Left renal pelvis (tissue), 4 donors: ENCODE data around the gene ABCC8. TPM values are rescaled to one million over a fixed set of nuclear protein-coding genes. Genes with fewer than 3 reads are reported as not detected.

Experiments used
- DNase-seq, 4 donors: peaks; one replicate each; pipeline ENCODE4 v3.0.0-alpha.2; 2013; ENCODE audit warnings: low read depth in 4 of 4, low spot score in 3 of 4
- polyA plus RNA-seq, 4 donors: library from polyadenylated mRNA; unstranded; fragments of 120-200 nt; gene quantifications; one replicate each; pipeline ENCODE4 v1.2.1, GENCODE V29; 2013; ENCODE audit not compliant: insufficient read length in 4 of 4

Gene ABCC8
- polyA plus RNA-seq, 4 donors = 1.6 to 10.5 (median 2.0) TPM

DNA sequence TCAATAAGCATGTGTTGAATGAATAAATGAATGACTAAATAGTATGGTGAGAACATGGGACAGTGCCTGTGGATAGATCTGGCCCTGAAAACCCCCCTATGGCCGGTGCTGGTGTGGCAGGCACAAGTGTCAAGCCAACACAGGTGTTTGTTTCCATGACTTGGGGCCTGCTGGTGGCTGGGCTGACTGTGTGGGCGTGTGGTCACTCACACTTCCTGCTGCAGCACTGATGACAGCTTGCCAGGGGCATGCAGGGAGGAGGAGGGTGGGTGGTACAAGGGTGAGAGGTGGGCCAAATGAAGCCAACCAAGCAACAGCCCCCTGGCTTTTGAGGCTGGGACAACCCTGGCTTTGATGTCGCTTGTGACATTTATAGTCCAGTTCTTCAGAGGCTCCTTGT lies 30.3 kb upstream of the ABCC8 start:
- no peak for DNase-seq

DNA sequence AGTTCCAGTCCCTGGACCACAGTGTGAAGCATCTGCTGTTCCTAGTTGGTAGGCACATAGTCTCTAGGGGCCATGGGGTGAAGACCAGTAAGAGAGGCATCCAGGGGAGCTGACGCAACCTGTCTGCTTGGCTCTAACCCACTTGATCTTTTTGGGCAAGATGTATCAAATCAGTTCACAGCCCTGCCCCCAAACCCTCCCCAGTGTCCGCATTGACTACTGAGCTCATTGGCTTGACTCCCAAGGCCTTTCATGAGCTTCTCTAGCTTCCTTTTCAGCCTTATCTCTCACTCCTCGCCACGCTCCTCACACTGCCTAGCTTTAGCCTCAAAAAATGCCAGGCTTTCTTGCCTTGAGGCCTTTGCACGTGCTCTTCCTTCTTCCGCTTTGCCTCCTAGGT lies 29.7 kb upstream of the ABCC8 start:
- DNase-seq = no peak

DNA sequence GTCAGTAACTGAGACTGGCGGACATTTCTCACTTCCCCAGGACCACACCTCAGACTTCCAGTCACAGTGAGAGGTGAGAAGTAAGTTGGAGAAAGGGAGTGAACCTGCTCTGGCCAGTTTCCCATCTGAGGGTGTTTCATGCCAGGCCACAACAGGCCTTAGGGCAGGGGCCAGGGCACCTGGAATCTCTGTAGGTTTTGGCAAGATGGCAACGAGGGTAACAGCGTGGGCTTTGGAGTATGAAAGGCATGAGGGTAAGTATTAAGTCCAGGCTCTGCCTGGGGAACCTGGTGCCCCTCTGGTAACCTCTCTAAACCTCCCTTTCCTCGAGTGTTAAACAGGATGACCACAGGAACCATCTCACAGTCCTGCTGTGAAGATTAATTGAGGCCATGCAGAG lies 28.5 kb upstream of the ABCC8 start:
- DNase-seq = no peak

DNA sequence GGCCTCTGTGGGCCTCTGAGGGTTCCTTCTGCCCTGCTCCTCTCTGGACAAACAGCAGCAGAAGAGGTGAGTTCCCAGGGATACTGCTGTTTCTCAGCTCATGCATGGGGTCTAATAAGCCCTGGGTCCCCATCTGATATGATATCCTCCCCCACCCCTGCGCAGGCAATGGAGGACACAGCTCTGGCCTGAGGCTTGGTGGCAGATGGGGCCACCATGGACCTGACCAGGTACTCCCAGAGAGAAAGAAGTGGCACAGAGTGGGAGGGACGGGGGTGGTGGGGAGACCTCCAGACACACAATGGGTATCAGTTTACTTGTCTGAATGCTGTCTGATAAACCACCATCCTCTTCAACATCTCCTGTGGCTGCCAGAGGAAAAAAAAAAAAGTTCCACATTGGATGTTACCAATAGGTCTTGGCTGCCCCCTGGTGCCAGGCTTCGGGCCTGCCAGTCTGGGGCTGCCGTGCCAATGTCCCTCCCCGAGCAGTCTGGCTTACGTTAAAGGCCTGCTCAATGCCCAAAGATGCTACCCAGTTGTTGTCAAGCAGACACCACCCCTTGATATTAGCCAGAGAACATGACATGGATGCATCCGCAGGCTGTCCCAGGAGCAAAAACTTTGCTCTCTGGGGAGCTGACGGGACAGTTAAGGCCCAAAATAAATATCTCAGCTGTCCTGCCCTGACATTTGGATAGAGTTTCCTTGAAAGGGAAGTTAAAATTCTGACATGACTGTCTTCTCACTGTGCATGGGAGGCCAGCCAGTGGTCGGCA lies 27.9 kb upstream of the ABCC8 start:
- DNase-seq = peak in 2 of 4 donors; percentile 36 to 41

DNA sequence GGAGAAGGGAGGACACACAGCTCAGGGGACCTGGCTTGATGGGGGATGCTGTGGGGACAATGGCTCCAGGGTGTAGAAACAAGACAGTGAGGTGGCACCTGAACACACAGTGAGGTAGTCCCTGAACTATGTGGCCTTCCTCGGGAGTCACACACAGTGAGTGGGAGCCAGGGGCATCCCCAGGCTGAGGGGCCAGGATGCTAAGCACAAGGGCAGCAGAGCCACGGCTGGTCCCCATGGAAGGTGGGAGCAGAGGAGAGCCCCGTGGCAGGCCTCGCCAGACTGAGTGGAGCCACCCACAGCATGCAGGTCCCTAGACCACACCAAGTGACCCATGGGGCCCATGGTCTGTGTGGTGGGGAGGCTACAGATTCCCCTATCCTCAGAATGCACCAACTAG lies 26.0 kb upstream of the ABCC8 start:
- DNase-seq = no peak

DNA sequence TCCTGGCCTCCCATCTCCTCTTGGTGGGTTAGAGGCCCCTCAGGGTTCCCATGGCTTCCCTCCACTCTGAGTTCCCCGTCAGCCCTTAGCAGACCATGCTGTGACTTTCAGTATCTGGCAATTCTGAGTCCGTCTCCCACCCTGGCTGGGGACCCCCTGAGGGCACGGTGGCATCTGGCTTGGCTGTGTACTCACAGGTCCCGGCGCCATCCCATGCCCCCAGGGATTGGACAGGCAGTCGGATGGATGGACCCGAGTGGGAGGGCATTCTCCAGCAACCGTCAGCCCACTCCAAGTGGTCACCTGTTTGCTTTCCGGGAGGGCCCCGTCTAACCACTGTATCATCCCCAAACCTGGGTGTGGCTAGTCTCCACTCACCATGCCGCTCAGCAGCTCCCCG lies 24.0 kb upstream of the ABCC8 start:
- DNase-seq = no peak

DNA sequence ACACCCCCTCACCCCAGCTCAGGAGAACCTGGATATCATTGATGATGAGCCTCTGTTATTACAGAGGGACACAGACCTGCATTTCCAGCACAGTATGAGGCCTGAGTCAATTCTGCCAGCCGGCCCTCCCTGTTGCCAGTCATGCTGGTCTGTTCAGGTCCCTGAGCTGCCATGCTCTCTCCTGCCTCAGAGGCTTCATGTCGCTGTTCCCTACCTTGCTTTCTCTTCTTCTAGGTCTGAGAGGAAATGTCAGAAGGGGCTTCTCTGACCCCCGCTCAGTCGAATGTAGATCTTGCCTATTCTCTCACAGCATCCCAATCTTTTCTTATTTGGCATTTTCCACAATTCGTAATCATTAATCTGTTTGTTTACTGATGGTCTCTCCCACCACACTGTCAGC lies 21.8 kb upstream of the ABCC8 start:
- no peak for DNase-seq

DNA sequence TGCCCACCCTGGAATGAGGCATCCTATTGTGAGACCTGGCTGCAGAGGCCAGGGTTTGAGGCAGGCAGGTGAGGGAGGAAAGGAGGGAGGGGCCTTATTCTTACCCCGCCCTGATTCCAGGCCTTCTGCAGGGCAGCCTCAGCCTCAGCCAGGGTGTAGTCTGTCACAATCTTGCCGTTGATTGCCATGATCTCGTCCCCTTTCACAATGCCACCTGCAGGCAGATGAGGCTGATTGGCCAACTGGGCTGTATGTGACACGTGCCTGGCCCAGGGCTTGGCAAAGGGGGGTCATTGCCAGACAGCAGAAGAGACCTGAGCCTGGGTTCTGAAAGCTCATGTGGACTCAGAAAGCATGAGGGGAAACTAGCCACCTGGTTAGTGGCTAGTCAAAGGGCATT lies 21.4 kb upstream of the ABCC8 start:
- DNase-seq = no peak

DNA sequence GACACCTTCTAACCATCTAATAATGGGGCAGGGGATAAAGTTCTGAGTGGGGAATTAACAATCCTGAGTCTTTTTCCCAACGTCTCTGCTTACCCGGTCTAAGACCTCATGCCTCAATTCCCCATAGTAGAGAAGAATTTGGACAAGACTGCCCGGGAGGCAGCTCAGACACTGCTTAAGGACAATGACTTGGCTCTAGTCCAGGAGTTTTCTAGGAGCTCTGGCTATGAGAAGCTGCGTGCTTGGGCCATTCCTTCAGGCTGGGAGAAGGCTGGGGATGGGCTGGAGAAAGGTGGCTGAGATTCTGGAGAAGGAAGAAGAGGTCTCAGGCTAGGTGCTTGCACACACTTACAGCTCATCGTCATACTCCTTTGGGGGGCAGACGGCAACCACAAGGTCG lies 19.8 kb upstream of the ABCC8 start:
- DNase-seq = no peak

DNA sequence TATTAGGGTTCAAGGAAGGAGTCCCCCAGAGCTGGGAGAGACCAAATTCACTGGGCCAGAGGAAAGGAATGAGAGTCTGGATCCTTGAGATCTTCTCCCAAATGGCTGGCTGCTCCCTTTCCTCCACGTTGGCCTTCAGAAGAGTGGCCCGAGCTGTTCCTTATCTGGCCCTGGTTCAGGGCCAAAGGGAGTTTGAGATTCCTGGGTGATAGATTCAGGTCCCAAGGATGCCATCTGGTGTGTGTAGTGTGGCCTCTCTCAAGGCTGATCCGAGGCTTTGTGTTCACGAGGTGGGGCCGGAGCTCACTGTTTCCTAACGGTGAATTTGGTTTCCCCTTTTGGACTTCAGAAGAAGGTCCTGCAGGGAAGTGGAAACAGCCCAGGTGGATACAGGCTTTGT lies 17.4 kb upstream of the ABCC8 start:
- no peak for DNase-seq

DNA sequence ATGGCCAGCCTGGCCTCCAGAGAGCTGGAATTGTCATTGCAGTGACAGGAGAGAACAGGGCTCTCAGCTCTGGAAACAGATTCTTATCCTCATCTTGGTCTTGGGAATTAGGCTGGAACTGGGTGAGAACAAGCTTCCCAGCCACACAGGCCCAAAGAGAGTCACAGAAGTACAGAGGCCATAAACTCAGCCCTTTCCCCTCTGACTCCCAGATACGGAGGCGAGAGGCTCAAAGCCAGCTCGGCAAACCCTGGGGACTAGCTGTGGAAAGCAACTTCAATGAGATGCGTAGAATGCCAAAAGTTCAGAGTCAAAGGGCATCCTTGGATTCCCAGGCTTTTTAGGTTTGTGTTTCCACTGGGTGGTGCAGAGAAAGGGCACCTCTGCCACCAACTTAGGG lies 14.3 kb upstream of the ABCC8 start:
- no peak for DNase-seq

DNA sequence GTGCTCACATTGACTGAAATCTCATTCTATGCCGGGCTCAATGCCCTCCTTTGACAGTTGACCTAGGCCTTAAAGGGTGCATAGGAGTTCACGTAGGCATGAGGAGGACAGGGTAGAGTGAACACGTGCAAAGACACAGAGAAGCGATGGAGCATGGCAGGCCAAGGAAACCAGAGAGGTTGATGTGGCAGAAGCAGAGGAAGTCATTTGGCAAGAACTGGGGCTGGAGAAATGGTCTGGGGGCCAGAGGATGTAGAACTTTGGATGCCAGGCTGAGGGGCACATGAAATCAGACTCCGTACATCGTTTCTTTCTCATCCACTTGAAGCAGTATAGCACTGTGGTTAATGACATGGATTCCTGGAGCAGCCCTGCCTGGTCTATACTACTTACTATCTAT lies 13.6 kb upstream of the ABCC8 start:
- no peak for DNase-seq

DNA sequence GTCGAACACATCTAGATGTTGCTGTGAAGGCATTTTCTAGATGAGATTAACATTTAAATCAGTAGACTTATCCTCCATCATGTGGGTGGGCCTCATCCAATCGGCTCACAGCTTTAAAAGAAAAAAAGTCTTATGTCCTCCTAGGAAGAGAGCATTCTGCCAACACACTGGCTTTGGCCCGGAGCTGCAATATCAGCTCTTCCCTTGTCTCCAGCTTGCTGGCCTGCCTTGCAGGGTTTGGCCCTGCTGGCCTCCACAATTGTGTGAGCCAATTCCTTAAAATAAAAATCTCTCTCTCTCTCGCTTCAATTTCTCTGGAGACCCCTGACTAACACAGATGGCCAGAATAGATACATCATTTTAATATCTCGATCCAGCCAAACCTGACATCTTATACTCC lies 13.1 kb upstream of the ABCC8 start:
- no peak for DNase-seq

DNA sequence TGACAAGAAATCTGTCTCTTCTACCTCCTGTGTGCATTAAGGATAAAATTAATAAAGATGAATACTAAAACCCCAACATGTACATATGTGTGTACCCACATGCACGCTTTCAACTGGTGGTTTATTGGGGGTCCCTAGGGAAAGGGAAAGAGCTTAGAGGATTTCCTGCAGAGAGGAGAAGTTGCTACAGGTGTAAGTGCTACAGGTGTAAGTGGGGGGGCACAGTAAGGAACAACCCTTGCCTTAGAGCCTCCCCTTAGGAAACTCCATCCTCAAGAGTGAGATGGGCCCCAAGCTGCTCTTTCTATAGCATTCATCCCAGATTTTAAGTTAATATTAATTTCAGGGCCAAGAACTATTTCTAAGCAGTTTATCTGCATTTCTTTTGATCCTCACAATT lies 11.9 kb upstream of the ABCC8 start:
- DNase-seq = no peak

DNA sequence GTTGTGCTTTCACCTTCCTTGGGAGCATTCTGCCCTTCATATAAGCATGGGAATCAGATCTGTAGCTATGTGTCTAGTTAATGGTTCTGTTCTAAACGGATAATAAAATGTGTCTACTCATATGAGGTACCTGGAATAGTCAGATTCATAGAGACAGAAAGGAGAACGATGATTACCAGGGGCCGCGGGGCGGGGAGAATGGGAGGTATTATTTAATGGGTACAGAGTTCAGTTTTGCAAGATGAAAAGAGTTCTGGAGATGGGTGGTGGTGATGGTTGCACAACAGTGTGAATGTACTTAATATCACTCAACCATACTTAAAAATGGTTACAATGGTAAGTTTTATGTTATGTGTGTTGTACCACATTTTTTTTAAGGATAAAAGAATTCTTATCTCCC lies 10.0 kb upstream of the ABCC8 start:
- DNase-seq = no peak

DNA sequence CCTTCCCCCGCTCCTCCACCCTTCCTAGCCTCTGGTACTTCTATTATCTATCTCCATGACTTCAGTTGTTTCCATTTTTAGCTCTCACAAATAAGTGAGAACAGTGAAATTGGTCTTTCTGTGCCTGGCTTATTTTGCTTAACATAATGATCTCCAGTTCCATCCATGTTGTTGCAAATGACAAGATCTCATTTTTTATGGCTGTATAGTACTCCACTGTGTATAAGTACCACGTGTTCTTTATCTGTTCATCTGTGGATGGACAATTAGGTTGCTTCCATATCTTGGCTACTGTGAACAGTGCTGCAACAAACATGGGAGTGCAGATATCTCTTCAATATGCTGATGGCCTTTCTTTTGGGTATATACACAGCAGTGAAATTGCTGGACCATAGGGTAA lies 6.9 kb upstream of the ABCC8 start:
- no peak for DNase-seq

DNA sequence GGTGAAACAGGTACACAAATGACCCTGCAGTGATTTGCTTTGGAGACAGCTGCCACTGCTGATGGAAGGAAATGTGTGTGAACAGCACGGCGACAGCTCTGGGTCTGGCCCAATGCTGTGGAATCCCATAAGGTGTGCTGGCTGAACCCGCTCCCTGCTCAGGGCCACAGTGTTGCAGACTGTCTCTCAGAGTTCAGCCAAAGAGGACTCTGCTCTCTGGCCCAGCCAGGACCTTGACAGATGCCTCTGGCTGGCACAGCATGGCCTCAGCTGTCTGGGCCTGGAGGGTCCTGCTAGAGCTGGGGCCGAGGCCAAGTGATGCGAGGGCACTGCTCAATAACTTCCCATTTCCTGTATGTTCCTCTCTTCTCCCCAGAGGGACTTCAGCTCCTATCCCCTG lies 5.3 kb upstream of the ABCC8 start:
- no peak for DNase-seq

DNA sequence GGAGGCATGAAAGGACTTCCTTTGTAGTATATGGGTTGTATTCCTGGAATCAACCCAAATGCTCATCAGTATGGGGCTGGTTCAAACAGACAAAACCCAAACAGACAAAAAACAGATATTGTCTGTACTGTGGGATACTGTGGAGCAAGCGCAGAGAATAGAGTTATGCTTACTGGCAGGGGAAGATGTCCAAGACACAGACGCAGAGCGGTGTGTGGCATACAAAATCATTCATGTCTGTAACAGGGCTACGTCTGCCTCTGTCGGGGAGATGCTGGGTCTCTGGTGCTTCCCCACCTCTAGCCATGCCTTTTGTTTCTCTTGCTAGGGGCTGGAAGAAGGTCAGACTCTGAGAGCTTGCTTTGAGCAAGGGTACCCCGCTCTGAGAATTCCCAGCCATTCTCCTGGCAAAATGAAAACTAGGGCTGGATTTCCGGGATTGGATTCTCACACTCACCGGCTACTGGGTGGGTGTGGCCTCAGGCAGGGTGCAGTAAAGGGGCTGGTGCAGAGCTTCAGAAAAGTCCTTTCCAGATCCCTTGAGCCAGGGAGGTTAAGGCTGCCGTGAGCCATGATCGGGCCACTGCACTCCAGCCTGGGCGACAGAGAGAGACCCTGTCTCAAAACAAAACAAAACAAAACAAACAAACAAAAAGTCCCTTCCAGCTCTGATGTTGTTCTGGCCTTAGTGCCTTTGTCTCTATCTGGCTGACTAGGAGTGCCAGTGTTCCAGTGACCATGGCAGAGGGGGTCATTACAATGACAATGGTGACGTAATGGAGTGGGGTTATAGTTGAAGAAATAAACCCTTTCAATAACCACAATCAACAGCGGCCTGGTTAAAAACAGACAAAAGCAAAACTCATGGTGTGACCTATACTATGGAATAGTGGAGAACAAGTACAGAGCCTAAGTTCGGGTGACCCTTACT lies 2.9 kb upstream of the ABCC8 start:
- peak in 2 of 4 donors; percentile 34 to 62 for DNase-seq

DNA sequence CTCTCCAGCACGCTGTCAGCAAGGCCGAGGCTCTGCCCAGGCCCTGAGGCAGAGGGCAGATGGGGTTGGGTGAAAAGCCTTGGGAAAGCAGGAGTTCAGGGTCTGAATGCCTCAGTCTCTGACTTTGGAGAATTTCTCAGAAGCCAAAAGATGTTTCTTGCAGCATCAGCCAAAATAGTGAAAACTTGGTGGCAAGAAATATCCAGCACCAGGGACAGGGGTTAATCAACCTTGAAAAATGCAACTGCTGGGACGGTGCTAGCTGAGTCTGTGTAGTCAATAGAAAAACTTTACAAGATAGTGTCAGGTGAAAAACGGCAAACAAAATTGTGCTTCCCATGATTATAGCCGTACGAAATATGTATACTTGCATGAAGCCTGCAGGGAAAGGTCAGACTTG lies 1.4 kb upstream of the ABCC8 start:
- DNase-seq = no peak

DNA sequence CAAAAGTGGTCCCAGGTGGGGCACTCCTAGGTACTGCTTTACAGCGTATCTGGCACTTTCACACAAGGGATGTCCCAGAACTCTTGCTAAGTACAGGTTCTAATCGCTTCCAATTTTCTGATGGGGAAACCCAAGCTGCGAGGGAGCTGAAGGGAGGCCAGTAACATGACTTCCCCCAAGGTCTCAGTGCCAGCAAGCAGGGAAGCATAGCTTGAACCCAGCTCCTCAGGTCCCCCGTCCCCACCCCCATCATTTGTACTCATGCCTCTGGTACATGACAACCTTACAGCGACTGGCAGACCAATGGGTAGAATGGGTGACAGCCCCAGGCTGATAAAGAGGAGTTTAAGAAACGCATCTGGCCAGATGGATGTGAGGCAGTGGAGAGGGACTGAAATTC lies 716 bp upstream of the ABCC8 start:
- DNase-seq = no peak

DNA sequence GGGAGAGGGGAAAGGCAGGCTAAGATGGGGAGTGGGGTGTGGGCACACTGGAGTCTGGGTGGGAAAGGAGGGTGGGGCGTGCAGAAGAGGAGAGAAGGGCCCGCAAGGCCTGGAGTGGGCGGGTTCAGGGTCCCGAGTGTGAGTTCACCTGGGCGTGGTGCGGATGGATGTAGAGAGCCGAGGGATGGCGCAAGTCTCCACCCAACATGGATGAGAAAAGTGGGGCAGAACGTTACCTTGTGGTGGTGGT lies 364 bp upstream of the ABCC8 start:
- no peak for DNase-seq

DNA sequence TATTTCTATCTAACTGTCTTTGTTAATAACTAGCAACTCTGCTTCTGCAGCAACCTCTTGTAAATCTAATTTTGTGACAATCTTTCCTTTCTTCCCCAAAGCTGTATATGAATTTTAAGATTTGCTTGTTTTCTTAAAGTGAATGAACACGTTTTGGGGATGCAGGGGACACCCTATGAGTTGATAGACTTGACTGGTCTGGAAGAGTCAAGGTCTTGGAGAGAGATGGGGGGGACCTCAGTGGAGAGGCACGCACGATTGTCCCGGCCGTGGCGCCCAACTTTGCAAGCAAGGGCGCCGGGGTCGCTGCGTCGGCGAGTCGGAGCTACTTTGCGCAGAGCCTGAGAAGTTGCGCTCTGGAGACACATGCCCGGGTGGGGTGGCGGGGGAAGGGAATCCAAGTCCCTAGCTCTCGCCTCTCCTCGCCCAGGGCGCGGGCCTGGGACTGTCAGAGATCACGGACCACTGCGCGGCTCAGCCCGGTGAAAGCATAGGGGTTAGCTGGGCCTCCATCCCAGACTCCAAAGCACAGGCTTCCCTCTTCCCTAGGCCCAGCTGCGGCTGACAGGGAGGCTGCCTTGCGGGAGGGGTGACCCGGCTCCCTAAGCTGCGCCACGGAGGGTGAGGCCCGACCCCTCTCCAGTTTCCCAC lies 854 bp downstream of the ABCC8 start:
- DNase-seq = no peak
